ENCODE measurements around the gene NUDT3. TPM values are rescaled to one million over a fixed set of nuclear protein-coding genes. Genes with fewer than 3 reads are reported as not detected.

NUDT3 gene
- total and polyA plus RNA-seq, 9 of the 15 experiments (the other 6 are each of a cell fraction or from before 2014, with no cell fraction given), result 5.4 to 81.2 (median 56.4) TPM

DNA sequence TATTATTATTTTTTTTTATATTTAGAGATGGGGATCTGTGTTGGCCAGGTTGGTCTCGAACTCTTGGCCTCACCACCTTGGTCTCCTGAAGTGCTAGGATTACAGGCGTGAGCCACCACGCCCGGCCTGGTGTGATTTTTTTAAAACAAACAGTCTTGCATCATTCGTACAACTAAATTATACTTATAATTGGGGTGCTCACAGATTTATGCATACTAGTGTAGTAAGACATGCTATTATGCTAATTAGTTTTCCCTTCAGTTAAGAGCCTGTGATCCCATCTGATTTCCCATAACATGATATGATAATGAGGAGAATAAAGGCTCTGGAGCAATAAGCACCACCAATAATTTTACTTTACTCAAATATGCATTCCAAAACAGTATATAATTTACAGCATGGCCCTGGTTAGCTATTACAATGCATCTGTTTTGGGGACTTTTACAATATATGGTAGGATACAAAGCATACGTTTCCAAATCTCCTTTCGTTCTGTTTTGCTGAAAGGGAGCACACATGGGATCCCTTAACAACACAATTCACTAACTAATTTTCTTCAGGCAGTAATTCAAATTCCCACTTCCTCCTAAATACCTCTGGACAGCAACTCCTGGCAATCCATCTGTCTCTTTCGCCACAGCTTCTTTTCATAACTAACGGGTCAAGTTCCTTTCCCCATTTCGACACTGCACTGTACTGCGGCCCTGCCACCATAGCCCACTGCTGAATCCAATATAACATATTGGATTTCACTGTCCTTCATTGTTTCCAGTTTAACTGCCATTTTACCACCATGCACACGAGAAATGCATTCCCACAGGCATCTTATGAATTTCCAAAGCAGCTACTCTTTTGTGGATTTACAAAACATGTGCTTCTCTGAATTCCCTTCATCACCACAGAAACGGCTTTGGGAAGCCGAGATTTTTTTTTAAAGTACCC is 1.7 kb downstream of the NUDT3 start:
- Histone ChIP-seq H3K9me1 (ENCODE audit: control insufficient read depth, insufficient read depth, low read length) (no peaks in the 10 kb centered on the region), H3K9ac (ENCODE audit: insufficient read depth in 1 of 2, low read depth in 2 of 2, low read length in 2 of 2) (peak overlapping the region; percentile 59 to 85; a peak in 3 of 4 replicates), H3K4me2 (ENCODE audit: insufficient read depth, low read length) (peak overlapping the region; percentile 91), H3K4me1 (replicated peaks in 1 of 2; ENCODE audit: control insufficient read depth in 2 of 2, insufficient read depth in 2 of 2, low read length in 2 of 2) (peaks cover 21 to 26% of the 10 kb centered on the region in 2 experiments; a peak in 4 of 5 replicates), H3K36me3 (ENCODE audit: control insufficient read depth, insufficient read depth, low read length) (peaks cover 14% of the 10 kb centered on the region; the same call in 1 of the 3 replicates), H3K27ac (ENCODE audit: extremely low read depth, low read depth, low read length) (peak overlapping the region; percentile 96), H3K4me3 (peak overlapping the region; percentile 91), H3K27me3 (ENCODE audit: control insufficient read depth in 2 of 2, insufficient read depth in 2 of 2, low read length in 2 of 2) (no peaks in the 10 kb centered on the region), H3K9me3 (replicated peaks; ENCODE audit: control insufficient read depth, insufficient read depth, low read depth, low read length) (no peaks in the 10 kb centered on the region), H2AFZ (ENCODE audit: low read depth, low read length) (peak overlapping the region; percentile 22; the same call in 1 of the 2 replicates), H3K79me2 (ENCODE audit: control insufficient read depth, insufficient read depth, low read length) (peaks cover 73% of the 10 kb centered on the region), H4K20me1 (replicated peaks; ENCODE audit: control insufficient read depth, insufficient read depth, low read length) (no peaks in the 10 kb centered on the region; the same call in 1 of the 2 replicates)
- BruUV-seq (replicated peaks), result TSS peak; percentile 44
- FAIRE-seq (peak; percentile 15), ATAC-seq (peak; percentile 22), DNase-seq (ENCODE audit: extremely low read depth in 1 of 4, low spot score in 3 of 4) (peak in 2 of 4 experiments; percentile 36 to 64)
- 4% methylated on average over 14 of the region's 14 CpGs for WGBS (ENCODE audit: insufficient coverage, low coverage, missing lambda C conversion rate)
- ChIA-PET CTCF (ENCODE audit: low intra/inter-chr PET ratio) (interaction anchor here (0.7 to 3.1 kb wide), 2 partner anchors 141 to 204 kb away, joined by 3 to 15 read pairs; partner anchors contain the start of gene SMIM29), POLR2A (interaction anchor here (0.6 to 2.2 kb wide), 16 partner anchors 8 to 167 kb away, joined by 3 to 9 read pairs (median 3); no protein-coding TSS in a partner anchor)
- in situ Hi-C loops (cut with MboI) (no loop called here), intact Hi-C loops (cut with micrococcal nuclease) (loop anchor here (2.0 to 10.0 kb wide), 2 partner anchors 66 to 116 kb away; no protein-coding TSS in a partner anchor)
- TF ChIP-seq, protein P1, sequence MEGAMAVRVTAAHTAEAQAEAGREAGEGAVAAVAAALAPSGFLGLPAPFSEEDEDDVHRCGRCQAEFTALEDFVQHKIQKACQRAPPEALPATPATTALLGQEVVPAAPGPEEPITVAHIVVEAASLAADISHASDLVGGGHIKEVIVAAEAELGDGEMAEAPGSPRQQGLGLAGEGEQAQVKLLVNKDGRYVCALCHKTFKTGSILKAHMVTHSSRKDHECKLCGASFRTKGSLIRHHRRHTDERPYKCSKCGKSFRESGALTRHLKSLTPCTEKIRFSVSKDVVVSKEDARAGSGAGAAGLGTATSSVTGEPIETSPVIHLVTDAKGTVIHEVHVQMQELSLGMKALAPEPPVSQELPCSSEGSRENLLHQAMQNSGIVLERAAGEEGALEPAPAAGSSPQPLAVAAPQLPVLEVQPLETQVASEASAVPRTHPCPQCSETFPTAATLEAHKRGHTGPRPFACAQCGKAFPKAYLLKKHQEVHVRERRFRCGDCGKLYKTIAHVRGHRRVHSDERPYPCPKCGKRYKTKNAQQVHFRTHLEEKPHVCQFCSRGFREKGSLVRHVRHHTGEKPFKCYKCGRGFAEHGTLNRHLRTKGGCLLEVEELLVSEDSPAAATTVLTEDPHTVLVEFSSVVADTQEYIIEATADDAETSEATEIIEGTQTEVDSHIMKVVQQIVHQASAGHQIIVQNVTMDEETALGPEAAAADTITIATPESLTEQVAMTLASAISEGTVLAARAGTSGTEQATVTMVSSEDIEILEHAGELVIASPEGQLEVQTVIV (CRISPR knock-in tag; IDR thresholded peaks at IDR 0.05; ENCODE audit: borderline replicate concordance), result no peak
- TF ChIP-seq CBX5 (IDR thresholded peaks at IDR 0.05; ENCODE audit: borderline replicate concordance, low read depth), result no peak
- TF ChIP-seq U2AF2 (optimal IDR thresholded peaks at IDR 0.05; ENCODE audit: low read depth, low read length), result no peak
- TF ChIP-seq ARID4B (CRISPR knock-in tag; IDR thresholded peaks at IDR 0.05), result no peak; the same call in 1 of the 2 replicates
- 0 out of 2 replicates have a peak, but pooled peaks have one; percentile 24 for TF ChIP-seq ZNF384 (IDR thresholded peaks at IDR 0.05; ENCODE audit: low read depth, low read length)
- TF ChIP-seq, protein P2, sequence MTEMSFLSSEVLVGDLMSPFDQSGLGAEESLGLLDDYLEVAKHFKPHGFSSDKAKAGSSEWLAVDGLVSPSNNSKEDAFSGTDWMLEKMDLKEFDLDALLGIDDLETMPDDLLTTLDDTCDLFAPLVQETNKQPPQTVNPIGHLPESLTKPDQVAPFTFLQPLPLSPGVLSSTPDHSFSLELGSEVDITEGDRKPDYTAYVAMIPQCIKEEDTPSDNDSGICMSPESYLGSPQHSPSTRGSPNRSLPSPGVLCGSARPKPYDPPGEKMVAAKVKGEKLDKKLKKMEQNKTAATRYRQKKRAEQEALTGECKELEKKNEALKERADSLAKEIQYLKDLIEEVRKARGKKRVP (CRISPR knock-in tag; IDR thresholded peaks at IDR 0.05), result peak; percentile 55; the same call in 1 of the 2 replicates
- TF ChIP-seq ETS1 (conservative IDR thresholded peaks at IDR 0.05; ENCODE audit: control insufficient read depth, low read depth, low read length), result no peak
